Panc1 (cell line): ENCODE measurements around the gene BCAN. TPM values are rescaled to one million over a fixed set of nuclear protein-coding genes. Genes with fewer than 3 reads are reported as not detected.
A peak's percentile ranks its signal among the peaks of the same experiment; 100 is the strongest.
"Not testable (repeated sequence)": the region's sequence is repeated elsewhere in the genome, so short reads cannot be mapped to it uniquely, and the experiment has no call there.

Experiments used
- ATAC-seq: fragments of 200-7000 bp; cut with Tn5 transposase; 2 replicates; pipeline ENCODE4 v1.9.1; 2020; ENCODE audit warnings: mild to moderate bottlenecking, moderate library complexity
- BruUV-seq: library from RNA; stranded (reverse); fragments of 400-500 nt; replicated peaks from 2 replicates; lab custom pipeline; 2021; lab: Mats Ljungman, UMichigan
- CTCF ChIA-PET: fragments of 300-600 bp; sonication (Branson Sonifier 250); formaldehyde crosslinking; loops from one replicate; lab custom pipeline; 2022; ENCODE audit warnings: antibody characterized with exemption; lab: Charles Lee
- POLR2A ChIA-PET: fragments of 300-600 bp; sonication (Branson Sonifier 250); formaldehyde crosslinking; loops from one replicate; lab custom pipeline; 2022; ENCODE audit warnings: antibody characterized with exemption; lab: Charles Lee
- DNase-seq: peaks from one replicate; pipeline ENCODE4 v3.0.0-alpha.2; 2010; ENCODE audit warnings: low read depth, low spot score
- H3K27ac ChIP-seq: 2 replicates; pipeline ENCODE4 v1.5.1; 2011; ENCODE audit warnings: mild to moderate bottlenecking, low read length, inconsistent platforms
- H3K27me3 ChIP-seq: fragments of 200-500 bp; sonication (Bioruptor generic); 2 replicates; pipeline ENCODE4 v1.6.0; 2014; ENCODE audit warnings: low read length, inconsistent platforms; ENCODE audit not compliant: control insufficient read depth, insufficient read depth
- H3K36me3 ChIP-seq: fragments of 200-500 bp; sonication (Bioruptor generic); 2 replicates; pipeline ENCODE4 v1.5.1; 2014; ENCODE audit warnings: inconsistent platforms, mild to moderate bottlenecking, low read length, moderate library complexity; ENCODE audit not compliant: control insufficient read depth, insufficient read depth
- H3K4me1 ChIP-seq: 2 replicates; pipeline ENCODE4 v1.5.1; 2011; ENCODE audit warnings: inconsistent platforms, mild to moderate bottlenecking, low read length, moderate library complexity; ENCODE audit not compliant: control insufficient read depth, insufficient read depth
- H3K4me3 ChIP-seq, 2 experiments: 2 replicates each; pipeline ENCODE4 v1.5.1; 2011 to 2012; ENCODE audit warnings: low read depth in 2 of 2, low read length in 2 of 2, mild to moderate bottlenecking in 2 of 2, inconsistent platforms in 1 of 2, moderate library complexity in 1 of 2
- H3K9me3 ChIP-seq: fragments of 200-500 bp; sonication (Bioruptor generic); 2 replicates; pipeline ENCODE4 v1.5.1; 2014; ENCODE audit warnings: low read depth, mild to moderate bottlenecking, inconsistent platforms, low read length, moderate library complexity; ENCODE audit not compliant: control insufficient read depth, insufficient read depth
- POLR2AphosphoS5 ChIP-seq: IDR thresholded peaks from 2 replicates; pipeline ENCODE4 v1.6.1; 2012; ENCODE audit warnings: mild to moderate bottlenecking, low read depth, low read length, moderate library complexity
- SIN3A ChIP-seq: IDR thresholded peaks from 2 replicates; pipeline ENCODE4 v1.6.1; 2012; ENCODE audit warnings: low read depth, mild to moderate bottlenecking, low read length, moderate library complexity, borderline replicate concordance; ENCODE audit not compliant: insufficient read depth
- TCF7L2 ChIP-seq: IDR thresholded peaks from 2 replicates; pipeline ENCODE4 v1.6.1; 2011; ENCODE audit warnings: mild to moderate bottlenecking, low read depth, low read length, inconsistent platforms
- in situ Hi-C: cut with HindIII; loops from 2 replicates; pipeline ENCODE4 v1.10.0; 2016; ENCODE audit warnings: low sequenced_read_pairs, low pct_unique_long_range_greater_than_20kb
- intact Hi-C: fragments of 100-400 bp; cut with micrococcal nuclease; formaldehyde crosslinking; loops from one replicate; pipeline ENCODE4 v1.10.0; 2022; ENCODE audit not compliant: unreplicated experiment
- total RNA-seq: library from RNA; stranded (reverse); gene quantifications from one replicate; pipeline ENCODE4 v1.2.1, GENCODE V29; 2021; ENCODE audit not compliant: unreplicated experiment
- TF ChIP-seq, protein P1 (sequence below): fragments of 450-650 bp; IDR thresholded peaks from 2 replicates; pipeline ENCODE4 v1.5.1; 2017; ENCODE audit warnings: mild to moderate bottlenecking
- TF ChIP-seq, protein P2 (sequence below), 2 experiments: IDR thresholded peaks; 2 replicates each; pipeline ENCODE4 v1.6.1; 2011 to 2012; ENCODE audit warnings: low read depth in 2 of 2, control low read depth in 1 of 2, low read length in 1 of 2, mild to moderate bottlenecking in 1 of 2, moderate library complexity in 1 of 2; ENCODE audit not compliant: insufficient read depth in 1 of 2

Gene BCAN
- total RNA-seq, 1 experiment from 2014 or later, result 0.57 TPM

DNA sequence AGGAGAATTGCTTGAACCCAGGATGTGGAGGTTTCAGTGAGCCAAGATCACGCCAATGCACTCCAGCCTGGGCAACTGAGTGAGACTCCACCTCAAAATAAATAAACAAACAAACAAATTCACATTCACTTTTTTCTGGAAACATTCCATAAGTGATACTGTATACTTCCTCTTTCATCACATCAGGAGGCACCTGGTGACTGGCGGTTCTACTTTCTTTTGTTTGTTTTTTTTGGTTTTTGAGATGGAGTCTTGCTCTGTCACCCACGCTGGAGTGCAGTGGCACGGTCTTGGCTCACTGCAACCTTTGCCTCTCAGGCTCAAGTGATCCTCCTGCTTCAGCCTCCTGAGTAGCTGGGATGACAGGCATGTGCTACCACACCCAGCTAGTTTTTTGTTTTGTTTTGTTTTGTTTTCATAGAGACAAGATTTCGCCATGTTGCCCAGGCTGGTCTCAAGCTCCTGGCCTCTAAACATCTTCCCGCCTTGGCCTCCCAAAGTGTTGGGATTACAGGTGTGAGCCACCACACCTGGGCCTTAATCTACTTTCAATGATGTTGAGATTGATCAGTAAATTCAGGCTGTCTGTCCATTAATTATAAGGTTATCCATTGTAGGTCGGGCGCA, 12.0 kb upstream of the BCAN start:
- no peak overlapping the region for H3K4me3 ChIP-seq
- H3K27ac ChIP-seq, result no peak overlapping the region
- DNase-seq (no peak), ATAC-seq (no peak)
- no peaks in the 10 kb centered on the region for H3K9me3 ChIP-seq
- H3K4me1 ChIP-seq, result peaks cover 4% of the 10 kb centered on the region
- H3K27me3 ChIP-seq, result peaks cover 2% of the 10 kb centered on the region; the same call in 1 of the 2 replicates
- ChIA-PET CTCF (interaction anchor here (1.4 kb wide), 1 partner anchor 30 kb away, joined by 5 read pairs; no protein-coding TSS in a partner anchor), POLR2A (interaction anchor here (0.7 kb wide), 1 partner anchor 33 kb away, joined by 3 read pairs; no protein-coding TSS in a partner anchor)
- BruUV-seq, result no TSS peak
- no peaks in the 10 kb centered on the region for H3K36me3 ChIP-seq
- TF ChIP-seq SIN3A (no peak), TCF7L2 (no peak), POLR2AphosphoS5 (no peak)
- TF ChIP-seq, protein P1, sequence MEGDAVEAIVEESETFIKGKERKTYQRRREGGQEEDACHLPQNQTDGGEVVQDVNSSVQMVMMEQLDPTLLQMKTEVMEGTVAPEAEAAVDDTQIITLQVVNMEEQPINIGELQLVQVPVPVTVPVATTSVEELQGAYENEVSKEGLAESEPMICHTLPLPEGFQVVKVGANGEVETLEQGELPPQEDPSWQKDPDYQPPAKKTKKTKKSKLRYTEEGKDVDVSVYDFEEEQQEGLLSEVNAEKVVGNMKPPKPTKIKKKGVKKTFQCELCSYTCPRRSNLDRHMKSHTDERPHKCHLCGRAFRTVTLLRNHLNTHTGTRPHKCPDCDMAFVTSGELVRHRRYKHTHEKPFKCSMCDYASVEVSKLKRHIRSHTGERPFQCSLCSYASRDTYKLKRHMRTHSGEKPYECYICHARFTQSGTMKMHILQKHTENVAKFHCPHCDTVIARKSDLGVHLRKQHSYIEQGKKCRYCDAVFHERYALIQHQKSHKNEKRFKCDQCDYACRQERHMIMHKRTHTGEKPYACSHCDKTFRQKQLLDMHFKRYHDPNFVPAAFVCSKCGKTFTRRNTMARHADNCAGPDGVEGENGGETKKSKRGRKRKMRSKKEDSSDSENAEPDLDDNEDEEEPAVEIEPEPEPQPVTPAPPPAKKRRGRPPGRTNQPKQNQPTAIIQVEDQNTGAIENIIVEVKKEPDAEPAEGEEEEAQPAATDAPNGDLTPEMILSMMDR, result no peak
- TF ChIP-seq, protein P2, sequence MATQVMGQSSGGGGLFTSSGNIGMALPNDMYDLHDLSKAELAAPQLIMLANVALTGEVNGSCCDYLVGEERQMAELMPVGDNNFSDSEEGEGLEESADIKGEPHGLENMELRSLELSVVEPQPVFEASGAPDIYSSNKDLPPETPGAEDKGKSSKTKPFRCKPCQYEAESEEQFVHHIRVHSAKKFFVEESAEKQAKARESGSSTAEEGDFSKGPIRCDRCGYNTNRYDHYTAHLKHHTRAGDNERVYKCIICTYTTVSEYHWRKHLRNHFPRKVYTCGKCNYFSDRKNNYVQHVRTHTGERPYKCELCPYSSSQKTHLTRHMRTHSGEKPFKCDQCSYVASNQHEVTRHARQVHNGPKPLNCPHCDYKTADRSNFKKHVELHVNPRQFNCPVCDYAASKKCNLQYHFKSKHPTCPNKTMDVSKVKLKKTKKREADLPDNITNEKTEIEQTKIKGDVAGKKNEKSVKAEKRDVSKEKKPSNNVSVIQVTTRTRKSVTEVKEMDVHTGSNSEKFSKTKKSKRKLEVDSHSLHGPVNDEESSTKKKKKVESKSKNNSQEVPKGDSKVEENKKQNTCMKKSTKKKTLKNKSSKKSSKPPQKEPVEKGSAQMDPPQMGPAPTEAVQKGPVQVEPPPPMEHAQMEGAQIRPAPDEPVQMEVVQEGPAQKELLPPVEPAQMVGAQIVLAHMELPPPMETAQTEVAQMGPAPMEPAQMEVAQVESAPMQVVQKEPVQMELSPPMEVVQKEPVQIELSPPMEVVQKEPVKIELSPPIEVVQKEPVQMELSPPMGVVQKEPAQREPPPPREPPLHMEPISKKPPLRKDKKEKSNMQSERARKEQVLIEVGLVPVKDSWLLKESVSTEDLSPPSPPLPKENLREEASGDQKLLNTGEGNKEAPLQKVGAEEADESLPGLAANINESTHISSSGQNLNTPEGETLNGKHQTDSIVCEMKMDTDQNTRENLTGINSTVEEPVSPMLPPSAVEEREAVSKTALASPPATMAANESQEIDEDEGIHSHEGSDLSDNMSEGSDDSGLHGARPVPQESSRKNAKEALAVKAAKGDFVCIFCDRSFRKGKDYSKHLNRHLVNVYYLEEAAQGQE (IDR thresholded peaks at IDR 0.05; ENCODE audit: insufficient read depth in 1 of 2, low read depth in 2 of 2, low read length in 1 of 2), result no peak
- in situ Hi-C loops (no loop called here), intact Hi-C loops (no loop called here)

DNA sequence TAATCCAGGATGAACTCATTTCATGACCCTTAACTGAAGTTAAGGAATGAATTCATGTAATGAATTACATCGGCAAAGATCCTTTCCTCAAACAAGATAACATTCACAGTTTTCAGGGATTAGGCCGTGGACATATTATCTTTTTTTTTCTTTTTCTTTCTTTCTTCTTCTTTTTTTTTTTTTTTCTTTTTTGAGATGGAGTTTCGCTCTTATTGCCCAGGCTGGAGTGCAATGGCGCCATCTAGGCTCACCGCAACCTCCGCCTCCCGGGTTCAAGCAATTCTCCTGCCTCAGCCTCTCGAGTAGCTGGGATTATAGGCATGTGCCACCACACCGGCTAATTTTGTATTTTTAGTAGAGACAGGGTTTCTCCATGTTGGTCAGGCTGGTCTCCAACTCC, 10.8 kb upstream of the BCAN start:
- H3K27me3 ChIP-seq, in situ Hi-C loops, intact Hi-C loops, DNase-seq, BruUV-seq, ATAC-seq, H3K4me1 ChIP-seq, H3K36me3 ChIP-seq, POLR2A ChIA-PET, H3K4me3 ChIP-seq, H3K9me3 ChIP-seq, H3K27ac ChIP-seq: not testable (repeated sequence)
- TF ChIP-seq, protein P1, result peak; percentile 54; the same call in 1 of the 2 replicates
- CTCF ChIA-PET, result interaction anchor here (0.7 kb wide), 1 partner anchor 76 kb away, joined by 3 read pairs; no protein-coding TSS in a partner anchor
